Mesendoderm (in vitro differentiated cells): ENCODE results near the gene OTOG.

ENCODE experiments used
- DNase-seq: peaks from one replicate; pipeline ENCODE4 v3.0.0; 2013
- H2AK5ac ChIP-seq: 2 replicates; pipeline ENCODE4 v1.6.1; 2013; ENCODE audit warnings: low read length, inconsistent platforms
- H2BK120ac ChIP-seq: 2 replicates; pipeline ENCODE4 v1.6.1; 2013; ENCODE audit warnings: low read depth, mild to moderate bottlenecking, low read length, moderate library complexity, mixed read lengths
- H2BK15ac ChIP-seq: replicated peaks from 2 replicates; pipeline ENCODE4 v1.6.1; 2013; ENCODE audit warnings: low read depth, mild to moderate bottlenecking, moderate library complexity
- H2BK5ac ChIP-seq: 2 replicates; pipeline ENCODE4 v1.6.1; 2013; ENCODE audit warnings: low read length, inconsistent platforms
- H3K18ac ChIP-seq: 2 replicates; pipeline ENCODE4 v1.6.1; 2013; ENCODE audit warnings: mild to moderate bottlenecking, low read length, mixed read lengths
- H3K23ac ChIP-seq: one replicate; pipeline ENCODE4 v1.6.1; 2013; ENCODE audit warnings: low read length
- H3K27ac ChIP-seq: 2 replicates; pipeline ENCODE4 v1.5.1; 2013; ENCODE audit warnings: low read depth, mild to moderate bottlenecking, inconsistent platforms, low read length, moderate library complexity
- H3K27me3 ChIP-seq: 2 replicates; pipeline ENCODE4 v1.6.1; 2013; ENCODE audit warnings: low read length, control low read depth, mild to moderate bottlenecking, inconsistent platforms; ENCODE audit not compliant: insufficient read depth, poor library complexity
- H3K36me3 ChIP-seq: 2 replicates; pipeline ENCODE4 v1.6.1; 2013; ENCODE audit warnings: low read length, inconsistent platforms; ENCODE audit not compliant: control insufficient read depth, insufficient read depth
- H3K4ac ChIP-seq: one replicate; pipeline ENCODE4 v1.6.1; 2013; ENCODE audit warnings: low read depth, mild to moderate bottlenecking, low read length, moderate library complexity
- H3K4me1 ChIP-seq: 2 replicates; pipeline ENCODE4 v1.6.1; 2013; ENCODE audit warnings: low read depth, low read length, inconsistent platforms; ENCODE audit not compliant: control insufficient read depth
- H3K4me2 ChIP-seq: 2 replicates; pipeline ENCODE4 v1.6.1; 2013; ENCODE audit warnings: low read length
- H3K4me3 ChIP-seq: 2 replicates; pipeline ENCODE4 v1.5.1; 2013; ENCODE audit warnings: mild to moderate bottlenecking, low read length
- H3K56ac ChIP-seq: one replicate; pipeline ENCODE4 v1.6.1; 2013; ENCODE audit warnings: low read length
- H3K79me1 ChIP-seq: 2 replicates; pipeline ENCODE4 v1.6.1; 2013; ENCODE audit warnings: low read length, inconsistent platforms
- H3K79me2 ChIP-seq: 2 replicates; pipeline ENCODE4 v1.6.1; 2013; ENCODE audit warnings: mild to moderate bottlenecking, low read length; ENCODE audit not compliant: control insufficient read depth, insufficient read depth
- H3K9ac ChIP-seq: 2 replicates; pipeline ENCODE4 v1.6.1; 2013; ENCODE audit warnings: low read length, inconsistent platforms
- H4K5ac ChIP-seq: one replicate; pipeline ENCODE4 v1.6.1; 2013; ENCODE audit warnings: low read length
- H4K8ac ChIP-seq: one replicate; pipeline ENCODE4 v1.6.1; 2013; ENCODE audit warnings: low read depth, mild to moderate bottlenecking, control low read depth, low read length, moderate library complexity
- WGBS: extraction: QIAGEN DNeasy Blood & Tissue Kit; methylation state at CpG from one replicate; pipeline ENCODE4 v1.1.7; 2013; ENCODE audit warnings: low lambda C conversion rate, missing lambda C conversion rate; ENCODE audit not compliant: insufficient coverage; ENCODE audit errors: extremely low coverage; 5-methylcytosine and 5-hydroxymethylcytosine counted together

OTOG gene

DNA sequence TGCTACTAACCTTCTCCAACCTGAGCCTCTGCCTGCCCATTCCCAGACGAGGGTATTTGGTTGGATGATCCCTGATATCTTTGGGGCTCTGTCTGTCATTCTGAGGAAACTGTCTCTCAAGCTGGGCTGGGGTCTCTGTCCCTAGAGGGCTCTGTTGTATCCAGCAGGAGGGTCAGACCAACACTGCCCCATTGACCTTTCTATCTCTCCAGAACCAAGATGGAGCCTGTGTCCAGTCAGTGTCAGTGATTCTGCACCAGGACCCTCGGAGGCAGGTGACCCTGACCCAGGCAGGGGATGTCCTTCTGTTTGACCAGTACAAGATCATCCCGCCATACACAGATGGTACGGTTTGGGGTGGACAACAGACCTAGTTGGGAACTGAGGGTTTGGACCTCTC, 21.9 kb downstream of the OTOG start:
- no peak overlapping the region for H2BK15ac ChIP-seq
- H3K79me2 ChIP-seq: no peaks in the 10 kb centered on the region
- no peak overlapping the region for H4K5ac ChIP-seq
- no peak overlapping the region for H3K27ac ChIP-seq
- no peak overlapping the region for H2BK120ac ChIP-seq
- H4K8ac ChIP-seq: no peak overlapping the region
- H3K23ac ChIP-seq: no peak overlapping the region
- no peak overlapping the region for H3K4me3 ChIP-seq
- H3K79me1 ChIP-seq: no peaks in the 10 kb centered on the region
- no peak overlapping the region for H2AK5ac ChIP-seq
- DNase-seq: no peak
- H3K56ac ChIP-seq: no peak overlapping the region
- H3K4me1 ChIP-seq: no peaks in the 10 kb centered on the region
- no peak overlapping the region for H2BK5ac ChIP-seq
- no peak overlapping the region for H3K9ac ChIP-seq
- no peak overlapping the region for H3K4me2 ChIP-seq
- no CpG with 5 or more reads among the region's 4 CpGs for WGBS
- H3K36me3 ChIP-seq: no peaks in the 10 kb centered on the region
- H3K27me3 ChIP-seq: no peaks in the 10 kb centered on the region
- no peak overlapping the region for H3K18ac ChIP-seq
- H3K4ac ChIP-seq: no peak overlapping the region

DNA sequence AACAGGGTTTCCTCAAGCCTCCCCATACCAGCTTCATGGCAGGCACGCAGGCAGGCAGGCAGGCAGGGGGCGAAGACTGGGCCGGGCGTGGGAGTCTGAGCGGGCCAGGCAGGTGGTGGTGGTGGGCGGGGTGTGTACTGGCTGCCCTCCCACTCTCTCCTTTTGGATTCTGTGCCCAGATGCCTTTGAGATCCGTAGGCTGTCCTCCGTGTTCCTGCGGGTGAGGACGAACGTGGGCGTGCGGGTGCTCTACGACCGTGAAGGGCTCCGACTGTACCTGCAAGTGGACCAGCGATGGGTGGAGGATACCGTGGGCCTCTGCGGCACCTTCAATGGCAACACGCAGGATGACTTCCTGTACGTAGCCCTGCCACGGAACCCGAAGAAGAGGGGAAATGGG, 23.0 kb downstream of the OTOG start:
- H3K79me2 ChIP-seq: no peaks in the 10 kb centered on the region

DNA sequence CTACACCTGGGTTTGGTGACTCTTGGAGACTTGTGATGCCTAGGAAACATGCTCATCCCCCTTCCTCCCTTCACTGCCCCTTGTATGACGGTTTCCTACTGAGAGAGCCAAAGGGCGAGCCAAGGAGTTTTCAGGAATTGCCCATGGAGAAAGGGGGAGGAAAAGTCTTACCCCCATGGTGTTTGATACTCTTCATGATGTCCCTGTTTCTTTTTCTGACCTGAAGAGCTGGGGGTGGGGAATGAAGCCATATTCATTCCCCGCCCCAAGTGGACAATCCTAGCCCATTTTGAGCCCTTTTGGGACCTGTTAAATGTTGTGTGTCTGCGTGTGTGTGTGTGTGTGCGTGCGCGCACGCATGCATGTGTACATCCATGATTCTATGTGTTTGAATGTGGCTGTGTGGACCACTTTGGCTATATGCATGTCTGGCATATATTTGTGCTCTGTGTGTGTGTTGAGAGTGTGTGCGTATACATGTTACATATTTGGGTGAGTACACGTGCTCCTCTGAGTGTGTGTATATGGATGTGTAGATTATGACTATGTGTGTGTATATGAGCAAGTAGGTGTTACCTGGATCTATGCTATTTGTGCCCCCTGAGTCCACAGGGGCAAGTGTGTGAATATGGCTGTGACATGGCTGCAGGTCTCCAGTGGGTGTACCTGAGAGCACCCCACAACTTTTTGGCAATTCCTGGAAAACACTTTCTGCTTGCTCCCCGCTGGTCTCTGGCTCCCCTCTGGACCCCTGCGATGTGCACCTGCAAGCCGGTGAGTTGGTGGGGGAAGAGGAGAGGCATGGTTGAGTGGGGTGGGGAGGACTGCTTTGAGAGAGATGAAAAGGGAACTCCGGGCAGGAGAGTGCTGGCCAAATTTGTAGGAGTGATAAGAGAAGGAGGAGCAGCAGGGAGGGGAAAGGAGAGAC, 24.6 kb downstream of the OTOG start:
- no peaks in the 10 kb centered on the region for H3K4me1 ChIP-seq
- no peak overlapping the region for H3K4me3 ChIP-seq
- H3K9ac ChIP-seq: no peak overlapping the region
- H3K18ac ChIP-seq: no peak overlapping the region
- no CpG with 5 or more reads among the region's 14 CpGs for WGBS
- no peak overlapping the region for H4K8ac ChIP-seq
- H3K27me3 ChIP-seq: no peaks in the 10 kb centered on the region
- H3K36me3 ChIP-seq: no peaks in the 10 kb centered on the region
- H3K56ac ChIP-seq: no peak overlapping the region
- no peak overlapping the region for H2AK5ac ChIP-seq
- H4K5ac ChIP-seq: no peak overlapping the region
- H3K79me1 ChIP-seq: no peaks in the 10 kb centered on the region
- no peak overlapping the region for H2BK5ac ChIP-seq
- H3K4ac ChIP-seq: no peak overlapping the region
- no peak overlapping the region for H2BK120ac ChIP-seq
- H3K79me2 ChIP-seq: no peaks in the 10 kb centered on the region
- DNase-seq: no peak
- no peak overlapping the region for H3K4me2 ChIP-seq
- H3K27ac ChIP-seq: no peak overlapping the region
- H2BK15ac ChIP-seq: no peak overlapping the region
- H3K23ac ChIP-seq: no peak overlapping the region

More for the DNA sequence above, 23.0 kb downstream of the OTOG start:
- Histone ChIP-seq H3K23ac (no peak overlapping the region), H3K4ac (no peak overlapping the region), H3K4me2 (no peak overlapping the region), H3K27me3 (no peaks in the 10 kb centered on the region), H3K4me3 (no peak overlapping the region), H4K5ac (no peak overlapping the region), H3K56ac (no peak overlapping the region), H4K8ac (no peak overlapping the region), H2AK5ac (no peak overlapping the region), H3K27ac (no peak overlapping the region), H2BK5ac (no peak overlapping the region), H3K4me1 (no peaks in the 10 kb centered on the region), H3K36me3 (no peaks in the 10 kb centered on the region), H3K9ac (no peak overlapping the region), H3K18ac (no peak overlapping the region), H2BK120ac (no peak overlapping the region), H2BK15ac (no peak overlapping the region), H3K79me1 (no peaks in the 10 kb centered on the region)
- DNase-seq: no peak
- WGBS: no CpG with 5 or more reads among the region's 23 CpGs

GRCh38 chr11:17572359-17572690, 25.3 kb downstream of the OTOG start:
- Histone ChIP-seq H3K79me1 (no peaks in the 10 kb centered on the region), H2BK15ac (no peak overlapping the region), H3K4me2 (no peak overlapping the region), H3K23ac (no peak overlapping the region), H3K79me2 (no peaks in the 10 kb centered on the region), H3K56ac (no peak overlapping the region), H2AK5ac (no peak overlapping the region), H3K27ac (no peak overlapping the region), H3K9ac (no peak overlapping the region), H3K4me3 (no peak overlapping the region), H4K8ac (no peak overlapping the region), H3K18ac (no peak overlapping the region), H3K36me3 (no peaks in the 10 kb centered on the region), H2BK120ac (no peak overlapping the region), H3K4ac (no peak overlapping the region), H3K27me3 (no peaks in the 10 kb centered on the region), H2BK5ac (no peak overlapping the region), H4K5ac (no peak overlapping the region), H3K4me1 (no peaks in the 10 kb centered on the region)
- WGBS: no CpG with 5 or more reads among the region's 3 CpGs
- DNase-seq: no peak

DNA sequence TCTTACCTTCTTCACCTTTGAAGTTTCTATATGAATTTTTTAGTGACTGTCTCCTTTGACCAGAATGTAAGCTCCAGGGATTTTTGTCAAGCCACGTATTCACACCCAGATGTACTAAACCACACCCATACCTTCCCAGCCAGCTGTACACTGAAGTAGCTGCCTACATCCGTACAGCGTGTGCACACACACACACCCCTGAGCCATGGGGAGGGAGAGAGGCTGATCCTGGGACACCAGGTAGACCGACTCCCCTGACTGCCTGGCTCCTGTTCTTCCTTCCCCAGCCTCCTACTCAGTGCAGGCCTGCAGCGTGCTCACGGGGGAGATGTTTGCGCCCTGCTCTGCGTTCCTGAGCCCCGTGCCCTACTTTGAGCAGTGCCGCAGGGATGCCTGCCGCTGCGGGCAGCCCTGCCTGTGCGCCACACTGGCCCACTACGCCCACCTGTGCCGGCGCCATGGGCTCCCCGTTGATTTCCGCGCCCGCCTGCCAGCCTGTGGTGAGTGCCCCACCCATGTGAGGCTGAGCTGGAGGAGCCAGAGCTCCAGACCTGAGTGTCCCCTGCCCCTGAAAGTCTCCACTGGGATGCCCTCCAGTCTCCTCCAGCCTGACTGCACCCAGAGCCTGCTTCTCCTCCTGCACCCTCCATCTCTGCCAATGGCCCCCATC, 25.9 kb downstream of the OTOG start:
- Histone ChIP-seq H3K27ac (no peak overlapping the region), H3K4me3 (no peak overlapping the region), H3K56ac (no peak overlapping the region), H3K79me2 (no peaks in the 10 kb centered on the region), H2BK120ac (no peak overlapping the region), H3K36me3 (no peaks in the 10 kb centered on the region), H3K79me1 (no peaks in the 10 kb centered on the region), H3K4ac (no peak overlapping the region), H4K5ac (no peak overlapping the region), H2BK15ac (no peak overlapping the region), H3K4me2 (no peak overlapping the region), H3K4me1 (no peaks in the 10 kb centered on the region), H4K8ac (no peak overlapping the region), H2BK5ac (no peak overlapping the region), H3K27me3 (no peaks in the 10 kb centered on the region), H3K9ac (no peak overlapping the region), H3K23ac (no peak overlapping the region), H2AK5ac (no peak overlapping the region), H3K18ac (no peak overlapping the region)
- no peak for DNase-seq
- no CpG with 5 or more reads among the region's 20 CpGs for WGBS
